Measurements from ENCODE around the gene CLEC7A. TPM values are rescaled to one million over a fixed set of nuclear protein-coding genes. Genes with fewer than 3 reads are reported as not detected.
A peak's percentile ranks its signal among the peaks of the same experiment; 100 is the strongest.

CLEC7A gene
- total and polyA plus RNA-seq, 2 donors (not counting 1 experiment from before 2014, with no cell fraction given), result 0.03 TPM; not detected in 1

- no peak overlapping the region for H3K9ac ChIP-seq (ENCODE audit: insufficient read depth, low read length)
- TF ChIP-seq EZH2 (IDR thresholded peaks at IDR 0.05; ENCODE audit: low read length, missing control alignments) (no peak), CTCF (conservative IDR thresholded peaks at IDR 0.05 in 1 of 2, IDR thresholded peaks at IDR 0.05 in 1 of 2; ENCODE audit: low read depth in 1 of 2, low read length in 2 of 2) (no peak)
- H3K4me2 ChIP-seq (ENCODE audit: extremely low read depth, insufficient read depth, low read length), result no peak overlapping the region
- DNase-seq (ENCODE audit: low read depth in 2 of 2), result no peak
- no peaks in the 10 kb centered on the region for H4K20me1 ChIP-seq (ENCODE audit: control insufficient read depth, extremely low read depth, insufficient read depth, low read length)
- no peaks in the 10 kb centered on the region for H3K79me2 ChIP-seq (ENCODE audit: control insufficient read depth, insufficient read depth, low read length)
- no peak overlapping the region for H3K27ac ChIP-seq (ENCODE audit: insufficient read depth, low read length)
- H3K27me3 ChIP-seq (ENCODE audit: control insufficient read depth, insufficient read depth, low read length), result no peaks in the 10 kb centered on the region
- H3K4me1 ChIP-seq (ENCODE audit: control insufficient read depth, extremely low read depth, insufficient read depth, low read length), result peaks cover 6% of the 10 kb centered on the region
- no peaks in the 10 kb centered on the region for H3K9me3 ChIP-seq (ENCODE audit: control insufficient read depth, insufficient read depth, low read depth, low read length)
- no peak overlapping the region for H3K4me3 ChIP-seq (replicated peaks in 1 of 4; ENCODE audit: control extremely low read depth in 1 of 4, insufficient read depth in 1 of 4, low read depth in 3 of 4, low read length in 4 of 4)
- no peaks in the 10 kb centered on the region for H3K36me3 ChIP-seq (ENCODE audit: control insufficient read depth, insufficient read depth, low read length)
- H2AFZ ChIP-seq (ENCODE audit: low read length), result no peak overlapping the region
Observed at GRCh38 chr12:10175846-10176636, 46.0 kb upstream of the CLEC7A start.

GRCh38 chr12:10174986-10175614, 45.1 kb upstream of the CLEC7A start:
- no peak overlapping the region for H3K4me3 ChIP-seq (replicated peaks in 1 of 4; ENCODE audit: control extremely low read depth in 1 of 4, insufficient read depth in 1 of 4, low read depth in 3 of 4, low read length in 4 of 4)
- peaks cover 6% of the 10 kb centered on the region for H3K4me1 ChIP-seq (ENCODE audit: control insufficient read depth, extremely low read depth, insufficient read depth, low read length)
- H2AFZ ChIP-seq (ENCODE audit: low read length), result no peak overlapping the region
- TF ChIP-seq EZH2 (IDR thresholded peaks at IDR 0.05; ENCODE audit: low read length, missing control alignments), result no peak
- TF ChIP-seq CTCF (conservative IDR thresholded peaks at IDR 0.05 in 1 of 2, IDR thresholded peaks at IDR 0.05 in 1 of 2; ENCODE audit: low read depth in 1 of 2, low read length in 2 of 2), result no peak
- H3K36me3 ChIP-seq (ENCODE audit: control insufficient read depth, insufficient read depth, low read length), result no peaks in the 10 kb centered on the region
- no peaks in the 10 kb centered on the region for H3K79me2 ChIP-seq (ENCODE audit: control insufficient read depth, insufficient read depth, low read length)
- H3K4me2 ChIP-seq (ENCODE audit: extremely low read depth, insufficient read depth, low read length), result no peak overlapping the region
- no peak overlapping the region for H3K27ac ChIP-seq (ENCODE audit: insufficient read depth, low read length)
- no peaks in the 10 kb centered on the region for H3K9me3 ChIP-seq (ENCODE audit: control insufficient read depth, insufficient read depth, low read depth, low read length)
- H3K9ac ChIP-seq (ENCODE audit: insufficient read depth, low read length), result no peak overlapping the region
- no peaks in the 10 kb centered on the region for H3K27me3 ChIP-seq (ENCODE audit: control insufficient read depth, insufficient read depth, low read length)
- DNase-seq (ENCODE audit: low read depth in 2 of 2), result no peak
- H4K20me1 ChIP-seq (ENCODE audit: control insufficient read depth, extremely low read depth, insufficient read depth, low read length), result no peaks in the 10 kb centered on the region

- H3K4me1 ChIP-seq (ENCODE audit: control insufficient read depth, extremely low read depth, insufficient read depth, low read length), result peaks cover 4% of the 10 kb centered on the region
- no peaks in the 10 kb centered on the region for H3K79me2 ChIP-seq (ENCODE audit: control insufficient read depth, insufficient read depth, low read length)
- no peaks in the 10 kb centered on the region for H3K27me3 ChIP-seq (ENCODE audit: control insufficient read depth, insufficient read depth, low read length)
- H2AFZ ChIP-seq (ENCODE audit: low read length), result no peak within 1 kb of the TSS
- H3K27ac ChIP-seq (ENCODE audit: insufficient read depth, low read length), result no peak within 1 kb of the TSS
- H3K9me3 ChIP-seq (ENCODE audit: control insufficient read depth, insufficient read depth, low read depth, low read length), result no peaks in the 10 kb centered on the region
- no peak within 1 kb of the TSS for H3K4me3 ChIP-seq (replicated peaks in 1 of 4; ENCODE audit: control extremely low read depth in 1 of 4, insufficient read depth in 1 of 4, low read depth in 3 of 4, low read length in 4 of 4)
- no peak within 1 kb of the TSS for H3K4me2 ChIP-seq (ENCODE audit: extremely low read depth, insufficient read depth, low read length)
- DNase-seq (ENCODE audit: low read depth in 2 of 2), result peak in 1 of 2 donors; percentile 30
- no peaks in the 10 kb centered on the region for H4K20me1 ChIP-seq (ENCODE audit: control insufficient read depth, extremely low read depth, insufficient read depth, low read length)
- no peaks in the 10 kb centered on the region for H3K36me3 ChIP-seq (ENCODE audit: control insufficient read depth, insufficient read depth, low read length)
- TF ChIP-seq CTCF (conservative IDR thresholded peaks at IDR 0.05 in 1 of 2, IDR thresholded peaks at IDR 0.05 in 1 of 2; ENCODE audit: low read depth in 1 of 2, low read length in 2 of 2) (no peak), EZH2 (IDR thresholded peaks at IDR 0.05; ENCODE audit: low read length, missing control alignments) (no peak)
- no peak within 1 kb of the TSS for H3K9ac ChIP-seq (ENCODE audit: insufficient read depth, low read length)
Observed at GRCh38 chr12:10171973-10172728, 42.2 kb upstream of the CLEC7A start, which contains the start of gene OLR1. TSS of gene OLR1 (minus strand) at chr12:10172132. CDS start at chr12:10172077, 55 bp downstream.
